ENCODE results near the gene AEBP1.

- TF ChIP-seq CTCF (conservative IDR thresholded peaks at IDR 0.05; ENCODE audit: low read length) (no peak), EZH2phosphoT487 (IDR thresholded peaks at IDR 0.05; ENCODE audit: borderline replicate concordance, low read depth, low read length) (no peak)
Measured at GRCh38 chr7:44153948-44154335, 49.8 kb downstream of the AEBP1 start.

Measured in OCI-LY7 (cell line).